ENCODE results near the gene VPS36.
"Not testable (repeated sequence)": the region's sequence is repeated elsewhere in the genome, so short reads cannot be mapped to it uniquely, and the experiment has no call there.

Gene VPS36

DNA sequence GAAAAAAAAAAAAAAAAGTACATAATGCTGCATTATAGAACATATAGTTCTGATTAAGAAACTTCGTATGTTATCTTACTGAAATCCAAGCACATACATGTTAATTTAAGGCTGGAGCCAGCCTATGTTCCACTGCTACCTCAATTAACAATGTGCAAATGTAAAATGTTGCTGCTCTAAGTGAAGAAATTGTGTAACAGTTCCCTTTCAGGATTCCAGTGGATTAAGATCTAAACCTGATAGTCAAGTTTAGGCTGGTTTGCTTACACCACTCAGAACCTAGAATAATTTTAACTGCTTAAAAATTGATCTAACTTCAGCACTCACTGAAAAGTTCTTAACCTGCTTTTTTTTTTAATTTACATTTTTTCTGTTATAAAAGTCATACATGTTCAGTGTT is 4.2 kb downstream of the VPS36 start:
- DNase-seq (ENCODE audit: low read depth in 2 of 2), result no peak

DNA sequence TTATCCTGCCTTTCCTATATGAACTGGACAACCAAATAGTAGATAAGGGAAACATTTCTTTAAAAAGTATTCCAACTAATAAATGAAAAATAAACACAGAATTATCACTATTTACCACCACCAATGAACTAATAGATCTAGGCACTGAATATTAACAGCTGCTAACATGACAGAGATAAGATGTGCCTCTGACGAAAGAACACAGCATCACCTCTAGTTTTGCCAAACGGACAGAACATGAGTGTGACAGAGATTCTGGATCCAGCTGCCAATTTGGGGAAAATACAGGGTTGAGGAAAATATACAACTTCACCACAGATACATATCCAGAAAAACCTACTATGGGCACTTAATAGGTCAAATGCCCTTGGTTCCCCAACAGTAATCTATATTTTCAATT is 18.0 kb downstream of the VPS36 start:
- DNase-seq (ENCODE audit: low read depth in 2 of 2), result no peak

DNA sequence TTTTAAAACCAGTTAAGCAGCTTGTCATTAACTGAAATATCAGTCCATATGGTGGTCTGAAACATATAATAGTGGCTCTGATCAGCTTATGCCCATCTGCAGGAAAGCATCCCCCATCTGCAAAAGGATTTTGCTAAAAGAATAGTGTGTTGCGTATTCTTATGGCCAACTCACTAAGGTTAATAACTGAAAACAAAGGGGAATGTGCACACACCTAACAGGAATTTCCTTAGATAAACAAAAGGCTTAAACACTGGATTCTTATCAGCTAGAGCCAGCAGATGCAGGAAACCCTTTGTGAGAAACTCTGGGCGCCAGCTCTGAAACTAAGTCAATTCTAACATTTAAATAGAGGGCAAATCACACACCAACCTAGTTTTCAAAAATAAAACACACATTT is 22.1 kb downstream of the VPS36 start:
- no peak for DNase-seq (ENCODE audit: low read depth in 2 of 2)

DNA sequence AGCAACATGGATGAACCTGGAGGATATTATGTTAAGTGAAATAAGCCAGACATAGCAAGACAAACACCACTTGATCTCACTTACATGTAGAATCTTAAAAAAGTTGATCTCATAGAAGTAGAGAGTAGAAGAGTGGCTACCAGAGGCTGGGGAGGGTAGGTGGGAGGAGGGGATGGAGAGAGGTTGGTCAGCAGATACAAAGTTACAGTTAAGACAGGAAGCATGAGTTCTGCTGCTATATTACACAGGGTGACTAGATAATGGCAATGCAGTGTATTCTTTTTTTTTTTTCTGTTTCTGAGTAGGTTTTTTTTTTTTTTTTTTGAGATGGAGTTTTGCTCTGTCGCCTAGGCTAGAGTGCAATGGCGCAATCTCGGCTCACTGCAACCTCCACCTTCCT is 29.2 kb downstream of the VPS36 start:
- DNase-seq (ENCODE audit: low read depth in 2 of 2), result no peak

DNA sequence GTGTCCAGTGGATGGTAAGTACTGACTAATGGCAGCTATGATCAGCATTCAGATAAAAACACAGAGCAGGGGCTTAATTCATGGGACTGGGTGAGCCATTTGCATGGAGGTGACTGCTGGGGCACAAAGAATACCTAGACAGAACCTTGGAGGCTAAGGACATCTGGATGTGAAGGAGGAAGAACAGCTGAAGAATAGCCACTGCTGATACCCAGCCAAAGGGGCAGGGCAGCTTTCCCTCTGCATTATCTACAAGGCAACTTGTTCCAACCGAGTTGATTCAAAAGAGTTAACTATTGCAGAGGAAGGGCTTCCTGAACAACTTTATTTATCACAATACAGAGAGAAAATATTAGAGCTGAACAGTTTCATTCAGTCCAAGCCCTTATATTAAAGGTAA is 31.4 kb downstream of the VPS36 start:
- no peak for DNase-seq (ENCODE audit: low read depth in 2 of 2)

DNA sequence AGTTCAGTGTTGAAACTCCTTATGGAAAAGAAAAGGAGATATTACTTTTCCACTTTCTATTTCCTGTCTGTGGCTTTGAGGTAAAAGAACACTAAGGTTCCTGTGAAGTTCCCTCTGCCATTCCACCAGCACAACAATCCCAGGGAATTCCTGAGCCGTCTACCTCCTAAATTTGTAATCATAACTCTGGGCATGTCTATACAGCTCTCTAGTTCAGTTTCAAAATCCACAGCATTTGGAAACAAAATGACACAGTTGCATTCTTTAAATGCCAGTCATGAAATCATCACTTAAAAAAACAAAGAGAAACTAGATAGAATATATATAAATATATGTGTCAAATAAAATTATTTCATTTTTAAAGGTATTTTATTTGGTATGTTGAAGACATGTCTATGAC is 35.5 kb downstream of the VPS36 start:
- no peak for DNase-seq (ENCODE audit: low read depth in 2 of 2)

DNA sequence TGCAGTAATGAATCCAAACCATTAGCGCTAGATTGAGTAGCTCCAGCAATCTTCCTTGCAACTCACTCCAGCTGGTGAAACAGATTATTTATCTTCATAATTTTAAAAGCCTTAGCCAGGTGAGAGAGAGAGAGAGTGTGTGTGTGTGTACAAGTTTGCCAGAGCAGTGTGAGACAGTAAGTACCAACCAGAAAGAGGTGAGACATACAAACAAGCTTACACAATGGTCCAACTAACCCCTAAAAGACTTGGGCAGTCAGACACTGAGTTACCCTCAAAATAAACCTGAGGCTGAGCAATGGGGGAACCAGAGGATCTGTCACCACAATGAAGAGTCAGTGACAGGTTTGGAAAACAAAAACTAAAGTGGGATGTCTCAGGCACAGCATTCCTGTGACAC is 36.4 kb downstream of the VPS36 start:
- DNase-seq (ENCODE audit: low read depth in 2 of 2), result no peak

DNA sequence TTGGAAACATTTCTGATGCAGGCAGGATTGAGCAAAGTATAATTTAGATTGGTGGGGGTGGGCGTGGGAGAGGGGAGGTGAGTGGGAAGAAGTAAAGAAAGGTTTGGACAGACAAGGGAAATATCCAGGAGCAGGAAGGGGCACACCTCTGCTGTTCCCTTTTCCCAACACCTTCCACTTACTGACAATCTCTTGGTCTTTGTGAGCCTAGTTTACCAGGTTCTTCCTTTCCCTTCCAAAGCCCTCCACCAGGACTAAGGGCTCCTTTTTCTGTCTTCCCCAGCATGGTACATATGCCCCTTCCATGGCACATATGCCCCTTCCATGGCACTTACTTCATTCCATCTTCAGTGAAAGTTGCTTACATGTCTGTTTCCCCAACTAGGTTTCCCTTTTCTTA is 38.3 kb downstream of the VPS36 start:
- no peak for DNase-seq (ENCODE audit: low read depth in 2 of 2)

DNA sequence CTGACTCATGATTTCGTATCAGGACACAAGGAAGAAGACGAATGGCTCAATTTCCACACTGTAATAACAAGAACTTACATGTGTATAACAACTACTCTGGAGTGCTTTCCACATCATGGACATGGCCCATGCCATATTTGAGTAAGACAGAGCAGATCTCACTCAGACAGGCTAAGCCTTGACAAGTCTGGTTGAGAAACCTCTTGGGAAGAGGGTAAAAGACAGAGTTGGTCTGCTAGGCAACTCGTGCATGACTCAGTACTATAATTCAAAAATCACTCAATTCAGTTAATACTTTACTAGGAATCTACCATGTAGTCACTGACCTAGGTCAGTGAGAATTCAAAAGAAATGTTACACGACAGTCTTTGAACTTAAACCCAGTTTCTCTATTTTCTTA is 38.8 kb downstream of the VPS36 start:
- no peak for DNase-seq (ENCODE audit: low read depth in 2 of 2)

DNA sequence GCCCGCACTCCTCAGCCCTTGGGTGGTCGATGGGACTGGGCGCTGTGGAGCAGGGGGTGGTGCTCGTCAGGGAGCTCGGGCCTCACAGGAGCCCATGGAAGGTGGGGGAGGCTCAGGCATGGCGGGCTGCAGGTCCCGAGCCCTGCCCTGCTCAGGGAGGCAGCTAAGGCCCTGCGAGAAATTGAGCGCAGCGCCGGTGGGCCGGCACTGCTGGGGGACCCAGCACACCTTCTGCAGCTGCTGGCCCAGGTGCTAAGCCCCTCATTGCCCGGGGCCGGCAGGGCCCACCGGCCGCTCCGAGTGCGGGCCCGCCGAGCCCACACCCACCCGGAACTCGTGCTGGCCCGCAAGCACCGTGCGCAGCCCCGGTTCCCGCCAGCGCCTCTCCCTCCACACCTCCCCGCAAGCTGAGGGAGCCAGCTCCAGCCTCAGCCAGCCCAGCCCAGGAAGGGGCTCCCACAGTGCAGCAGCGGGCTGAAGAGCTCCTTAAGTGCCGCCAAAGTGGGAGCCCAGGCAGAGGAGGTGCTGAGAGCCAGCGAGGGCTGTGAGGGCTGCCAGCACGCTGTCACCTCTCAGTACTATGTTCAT is 42.3 kb downstream of the VPS36 start:
- not testable (repeated sequence) for DNase-seq (ENCODE audit: low read depth in 2 of 2)

DNA sequence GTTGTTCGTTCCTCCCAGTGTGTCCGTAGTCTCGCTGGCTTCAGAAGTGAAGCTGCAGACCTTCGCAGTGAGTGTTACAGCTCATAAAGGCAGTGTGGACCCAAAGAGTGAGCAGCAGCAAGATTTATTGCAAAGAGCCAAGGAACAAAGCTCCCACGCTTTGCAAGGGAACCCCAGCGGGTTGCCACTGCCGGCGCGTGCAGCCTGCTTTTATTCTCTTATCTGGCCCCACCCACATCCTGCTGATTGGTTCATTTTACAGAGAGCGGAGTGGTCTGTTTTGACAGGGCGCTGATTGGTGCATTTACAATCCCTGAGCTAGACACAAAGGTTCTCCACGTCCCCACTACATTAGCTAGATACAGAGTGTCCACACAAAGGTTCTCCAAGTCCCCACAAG is 43.0 kb downstream of the VPS36 start:
- DNase-seq (ENCODE audit: low read depth in 2 of 2), result not testable (repeated sequence)

DNA sequence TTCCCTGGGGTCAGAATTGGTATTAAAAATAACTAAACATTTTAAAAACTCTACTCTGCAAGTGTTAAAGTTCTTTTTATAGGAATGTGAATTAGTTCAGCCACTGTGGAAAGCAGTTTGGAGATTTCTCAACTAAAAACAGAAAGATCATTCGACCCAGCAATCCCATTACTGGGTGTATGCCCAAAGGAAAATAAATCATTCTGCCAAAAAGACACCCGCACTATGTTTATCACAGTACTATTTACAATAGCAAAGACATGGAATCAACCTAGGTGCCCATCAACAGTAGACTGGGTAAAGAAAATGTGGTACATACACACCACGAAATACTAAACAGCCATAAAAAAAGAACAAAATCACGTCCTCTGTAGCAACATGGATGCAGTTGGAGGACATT is 43.8 kb downstream of the VPS36 start:
- no peak for DNase-seq (ENCODE audit: low read depth in 2 of 2)

DNA sequence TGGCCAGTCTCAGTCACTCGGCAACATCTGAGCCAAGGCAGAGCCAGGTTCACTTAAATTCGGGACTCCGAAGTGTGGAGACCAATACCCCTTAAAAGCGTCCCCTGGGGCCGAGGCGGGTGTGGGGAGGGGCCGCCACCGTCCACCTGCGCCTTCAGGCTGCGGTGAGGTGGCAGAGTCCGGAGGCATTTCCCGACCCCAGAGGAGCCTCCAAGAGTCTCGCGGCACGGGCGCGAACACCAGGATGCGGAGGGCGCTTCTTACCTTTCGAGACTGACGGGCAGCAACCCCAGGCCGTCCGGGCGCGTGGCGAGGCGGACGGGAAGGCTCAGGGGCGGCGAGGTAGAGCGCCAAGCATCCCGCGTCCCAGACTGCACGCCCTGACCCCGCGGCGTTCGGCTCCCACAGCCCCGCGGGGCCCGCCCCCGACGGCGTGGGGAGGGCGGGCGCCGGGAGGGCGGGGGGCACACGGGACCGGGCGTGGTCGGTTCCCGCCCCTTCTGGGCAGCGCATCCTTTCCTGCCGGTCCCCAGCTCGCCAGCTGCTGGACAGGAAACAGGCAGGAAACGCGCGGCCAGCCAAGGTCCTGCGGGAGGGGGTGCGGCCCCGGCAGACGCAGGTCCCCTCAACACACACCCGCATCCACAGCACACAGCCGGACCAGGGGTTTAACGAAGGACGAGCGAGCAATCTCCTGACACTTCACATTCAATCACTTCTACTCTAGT is 44.5 kb downstream of the VPS36 start, which contains the start of gene THSD1:
Gene THSD1 (minus strand): TSS at position 406 of the 728 bp plus-strand sequence. CDS start 3,572 bp downstream, outside the sequence.
- DNase-seq (ENCODE audit: low read depth in 2 of 2), result no peak

DNA sequence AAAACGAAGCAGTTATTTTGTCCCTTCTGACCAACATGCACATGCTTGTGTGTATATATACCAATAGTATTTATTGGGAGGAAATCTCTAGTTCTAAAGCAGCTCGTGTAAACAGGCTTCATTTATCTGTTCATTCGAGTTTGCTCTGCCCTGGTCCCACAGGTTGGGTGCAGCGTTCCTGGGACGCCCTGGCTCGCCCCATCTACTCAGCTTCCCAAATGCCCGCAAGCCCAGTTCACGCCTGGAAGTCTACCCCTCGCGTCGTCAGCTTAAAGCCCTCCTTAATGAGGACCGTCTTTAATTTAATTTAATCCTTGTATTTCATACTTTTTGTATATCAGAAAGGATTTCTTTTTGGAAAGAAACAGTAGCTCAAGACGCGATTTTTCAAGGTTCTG is 45.1 kb downstream of the VPS36 start:
- no peak for DNase-seq (ENCODE audit: low read depth in 2 of 2)

DNA sequence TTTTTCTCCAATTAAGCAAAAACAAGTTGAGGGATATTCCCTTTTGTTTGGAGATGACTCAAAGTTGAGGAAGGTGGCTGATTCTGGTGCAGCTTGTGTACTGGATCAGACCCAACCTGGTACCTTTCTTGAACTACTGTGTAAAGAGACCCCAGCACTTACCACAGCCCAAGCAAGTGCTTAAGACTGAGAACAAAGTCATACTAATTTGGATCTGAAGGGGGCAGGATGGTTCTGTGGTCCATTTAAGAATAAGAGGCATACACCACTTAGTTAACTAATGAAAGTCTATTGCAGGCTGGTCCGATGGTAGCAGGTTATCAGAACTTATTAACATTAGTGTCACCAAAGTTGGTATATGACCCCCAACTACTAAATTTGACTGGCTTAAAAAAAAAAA is 50.7 kb downstream of the VPS36 start:
- no peak for DNase-seq (ENCODE audit: low read depth in 2 of 2)

DNA sequence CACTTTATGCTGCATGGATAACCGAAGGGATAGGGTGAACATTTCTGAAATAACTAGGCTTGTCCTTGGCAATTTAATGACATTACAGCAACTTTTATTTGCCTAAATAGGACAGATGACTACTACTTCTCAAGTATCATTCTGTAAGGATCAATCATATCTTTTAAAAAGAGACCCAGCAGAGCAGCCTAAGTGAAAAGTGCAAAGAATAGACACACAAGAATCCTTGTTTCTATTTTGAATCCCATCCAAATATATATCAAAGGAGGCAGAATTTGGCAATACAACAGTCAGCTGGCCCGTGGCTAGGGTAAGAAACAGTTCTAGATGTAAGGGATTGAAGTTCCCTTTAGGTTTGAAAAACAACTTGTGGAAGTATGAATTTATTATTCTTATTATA is 51.4 kb downstream of the VPS36 start:
- DNase-seq (ENCODE audit: low read depth in 2 of 2), result no peak

DNA sequence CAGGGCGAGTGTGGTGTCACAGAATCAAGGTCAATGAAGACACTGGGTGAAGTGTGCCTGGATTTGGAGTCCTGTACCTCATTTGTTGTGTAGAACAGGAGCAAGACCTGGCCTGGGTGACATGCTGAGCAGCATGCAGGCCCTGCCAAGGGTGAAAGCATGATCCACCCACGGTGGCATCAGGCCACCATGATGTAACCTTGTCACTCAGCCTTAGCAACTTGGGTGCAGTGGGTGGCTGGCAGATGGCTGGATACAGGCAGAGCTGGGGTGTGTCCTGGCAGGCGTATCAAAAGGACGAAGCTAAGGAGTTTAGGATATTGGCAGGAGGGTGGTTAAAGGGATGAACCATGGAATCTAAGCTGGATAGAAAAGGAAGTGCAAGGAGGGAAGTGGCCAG is 54.7 kb downstream of the VPS36 start:
- DNase-seq (ENCODE audit: low read depth in 2 of 2), result no peak

DNA sequence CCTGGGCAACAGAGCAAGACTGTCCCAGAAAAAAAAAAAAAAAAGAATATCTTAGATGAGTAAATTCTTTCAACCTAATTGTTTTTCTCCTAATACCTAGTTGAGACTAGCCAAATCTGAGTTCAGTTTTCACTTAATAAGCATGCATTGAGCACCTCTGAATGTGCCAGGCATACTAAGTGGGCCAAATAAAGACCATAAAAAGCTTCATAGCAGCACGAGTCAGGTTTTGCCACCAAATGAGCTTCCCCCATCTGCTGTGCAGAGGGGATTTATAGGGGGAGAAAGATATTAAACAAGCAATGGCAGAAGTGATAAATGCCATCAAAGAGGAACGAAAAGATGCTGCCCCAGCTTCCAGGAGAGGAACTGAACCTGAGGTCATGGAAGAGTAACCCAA is 55.8 kb downstream of the VPS36 start:
- DNase-seq (ENCODE audit: low read depth in 2 of 2), result no peak

DNA sequence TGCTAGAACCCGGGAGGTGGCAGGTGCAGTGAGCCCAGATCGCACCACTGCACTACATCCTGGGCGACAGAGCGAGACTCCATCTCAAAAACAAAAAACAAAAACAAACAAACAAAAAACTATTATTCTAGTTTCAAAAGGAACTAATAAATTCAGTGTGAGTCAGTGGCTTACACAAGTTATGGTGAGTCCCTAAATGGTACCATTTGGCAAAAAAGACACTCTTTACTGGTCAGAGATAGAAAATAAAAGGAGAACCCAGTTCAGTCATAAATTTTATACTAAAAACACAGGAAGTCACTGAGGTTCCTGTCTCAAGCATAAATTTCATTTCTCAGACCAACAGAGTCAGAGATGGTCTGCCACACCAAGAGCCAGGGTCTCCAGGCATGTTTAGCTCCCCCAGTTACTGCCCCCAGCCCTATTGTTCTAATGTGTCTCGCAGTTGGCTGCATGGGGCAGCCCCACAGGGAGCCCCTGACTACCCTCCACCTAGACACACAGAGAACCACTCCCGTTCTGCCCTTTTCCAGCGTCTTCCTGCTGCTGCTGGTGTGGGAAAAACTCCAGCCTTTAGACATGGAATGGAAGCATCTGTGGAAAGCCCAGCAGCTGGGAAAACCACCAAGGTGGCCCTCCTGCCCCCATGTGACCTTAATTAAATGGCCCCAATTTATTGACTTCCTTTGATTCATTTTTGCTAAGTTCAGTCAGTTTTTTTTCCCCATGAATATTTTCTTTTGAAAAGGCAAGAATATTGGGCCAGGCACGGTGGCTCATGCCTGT is 56.7 kb downstream of the VPS36 start:
- no peak for DNase-seq (ENCODE audit: low read depth in 2 of 2)

DNA sequence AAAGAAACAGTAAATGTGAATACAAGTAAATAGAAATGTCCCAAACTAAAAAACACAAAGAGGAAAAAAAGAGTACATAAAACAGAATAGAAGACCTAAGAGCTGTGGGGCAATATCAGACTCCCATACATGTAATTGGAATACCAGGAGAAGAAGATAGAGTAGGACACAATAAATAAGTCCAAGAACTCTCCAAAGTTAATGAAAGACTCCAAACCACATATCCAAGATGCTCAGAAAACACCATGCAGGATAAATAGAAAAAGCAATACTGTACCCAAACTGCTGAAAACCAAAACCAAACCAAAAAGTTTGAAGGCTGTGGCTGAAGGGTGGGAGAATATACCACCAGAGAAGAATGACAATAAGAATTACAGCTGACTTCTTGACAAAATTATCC is 62.7 kb downstream of the VPS36 start:
- DNase-seq (ENCODE audit: low read depth in 2 of 2), result no peak

DNA sequence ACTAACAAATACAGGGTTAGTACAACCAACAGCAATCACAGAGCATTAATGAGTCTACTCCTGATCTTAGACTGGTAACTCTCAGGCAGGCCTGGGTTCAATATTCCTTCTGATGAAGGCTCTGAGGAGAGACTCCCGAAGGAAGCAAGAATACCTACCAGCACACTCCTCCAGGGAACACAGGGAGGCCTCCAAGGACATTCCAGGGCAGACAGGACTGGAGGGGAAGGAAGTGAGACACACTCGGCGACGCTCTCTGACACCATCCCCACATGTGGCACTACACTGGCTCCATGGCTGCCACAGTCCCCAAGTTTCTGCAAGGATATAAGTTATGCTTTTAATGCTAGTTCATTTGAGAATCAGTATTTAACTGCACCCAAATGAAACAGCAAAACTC is 64.6 kb downstream of the VPS36 start:
- DNase-seq (ENCODE audit: low read depth in 2 of 2), result no peak

DNA sequence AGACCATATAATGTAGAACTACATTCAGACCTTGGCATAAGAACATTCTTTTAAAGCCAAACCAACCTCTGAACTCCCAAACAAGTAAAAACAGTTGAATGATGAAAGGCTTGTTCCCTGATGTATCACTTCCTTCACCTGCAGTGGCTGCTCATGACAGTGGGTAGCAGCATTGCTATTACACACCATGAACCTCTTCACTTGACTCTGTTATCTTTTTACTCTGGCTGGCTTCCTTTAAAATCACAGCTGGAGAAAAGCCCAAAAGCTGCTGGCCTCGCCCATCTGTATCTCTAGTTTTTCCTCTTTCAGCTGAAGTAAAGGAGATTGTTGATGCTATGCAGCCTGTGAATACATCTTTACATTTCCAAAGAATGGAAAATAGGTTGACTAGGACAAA is 67.1 kb downstream of the VPS36 start:
- no peak for DNase-seq (ENCODE audit: low read depth in 2 of 2)

DNA sequence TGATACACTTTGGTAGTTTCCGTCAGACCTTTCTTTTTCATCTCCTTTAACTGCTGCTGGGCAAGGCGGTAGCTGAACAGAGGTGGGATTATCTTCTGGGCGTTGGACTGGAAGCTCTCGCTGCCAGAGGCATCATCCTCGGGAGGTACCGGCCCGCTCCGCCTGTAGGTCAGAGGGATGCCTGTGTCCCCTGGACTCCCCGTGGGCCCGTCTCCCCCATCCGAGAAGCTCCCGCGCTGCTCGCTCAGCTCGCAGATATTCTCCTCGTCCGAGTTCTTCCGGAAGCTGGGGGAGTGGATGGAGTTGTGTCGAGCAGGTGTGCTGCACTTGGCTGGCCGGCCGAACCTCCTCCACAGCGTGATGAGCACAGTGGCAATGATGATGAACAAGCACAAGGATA is 72.1 kb downstream of the VPS36 start:
- no peak for DNase-seq (ENCODE audit: low read depth in 2 of 2)

All from activated CD8-positive, alpha-beta memory T cell treated with anti-CD3 and anti-CD28 coated beads for 4 hours (primary cell).